ENCODE measurements around the gene TMEM175.

The TMEM175 gene

DNA sequence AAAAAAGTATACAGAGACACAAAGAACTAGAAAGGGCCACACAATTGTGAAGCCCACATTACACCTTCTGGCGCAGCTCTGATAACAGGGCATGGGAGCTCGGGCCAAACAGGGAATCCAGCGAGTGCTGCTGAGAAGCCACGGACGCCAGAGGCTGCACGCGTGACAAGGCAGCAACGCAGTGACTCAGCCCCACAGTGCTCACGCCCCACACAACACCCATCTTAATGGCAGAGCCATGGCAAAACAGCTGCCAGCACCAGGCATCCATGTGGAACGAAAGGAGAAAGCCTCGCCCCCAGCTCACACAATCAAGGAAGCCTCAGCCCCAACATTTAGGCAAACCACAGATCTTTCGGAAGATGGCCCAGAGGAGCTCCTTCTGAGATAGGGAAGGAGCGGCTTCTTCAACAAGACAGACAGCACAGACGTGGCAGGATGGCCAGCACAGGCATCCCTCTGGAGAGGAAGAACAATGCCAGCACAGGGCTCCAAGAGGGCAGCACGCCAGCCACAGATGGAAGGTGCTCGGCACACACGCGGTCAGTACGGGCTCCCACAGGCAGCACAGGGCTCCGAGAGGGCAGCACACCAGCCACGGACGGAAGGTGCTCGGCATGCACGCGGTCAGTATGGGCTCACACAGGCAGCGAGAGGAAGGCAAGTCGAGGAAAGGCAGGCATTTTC is 33.2 kb upstream of the TMEM175 start:
- no peak for DNase-seq (ENCODE audit: low read depth in 1 of 2, low spot score in 1 of 2)

DNA sequence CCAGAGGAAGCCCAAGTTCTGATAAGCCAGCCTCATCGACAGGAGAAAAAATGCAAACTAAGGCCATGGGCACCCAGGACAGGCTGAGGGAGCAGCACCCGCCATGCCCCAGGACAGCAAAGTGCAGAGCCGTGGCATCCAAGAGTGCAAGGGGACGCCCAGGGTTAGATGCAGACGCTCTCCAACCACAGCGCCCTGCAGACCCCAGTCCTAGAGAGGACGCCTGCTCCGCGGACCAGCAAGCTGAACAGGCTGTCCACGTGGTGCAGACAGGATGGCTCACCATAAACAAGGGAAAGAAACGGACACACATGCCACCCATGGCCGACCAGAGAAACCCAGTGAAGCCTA is 32.7 kb upstream of the TMEM175 start:
- DNase-seq (ENCODE audit: low read depth in 1 of 2, low spot score in 1 of 2): no peak

DNA sequence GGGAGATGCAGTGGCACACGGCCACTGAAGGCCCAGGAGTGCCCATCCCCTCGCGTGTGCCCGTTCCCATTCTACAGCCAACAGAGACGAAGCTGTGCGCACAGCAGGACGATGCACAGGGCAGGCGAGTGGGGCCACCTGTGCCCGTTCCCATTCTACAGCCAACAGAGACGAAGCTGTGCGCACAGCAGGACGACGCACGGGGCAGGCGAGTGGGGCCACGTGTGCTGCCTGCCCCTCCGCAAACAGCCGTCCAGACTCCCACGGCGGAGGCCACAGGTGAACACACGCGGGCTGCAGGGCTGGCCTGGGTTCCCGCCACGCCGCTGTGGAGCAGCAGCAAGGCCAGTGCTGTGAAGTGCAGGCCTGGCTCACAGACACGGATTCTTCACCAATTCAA is 32.2 kb upstream of the TMEM175 start:
- DNase-seq (ENCODE audit: low read depth in 1 of 2, low spot score in 1 of 2): no peak

DNA sequence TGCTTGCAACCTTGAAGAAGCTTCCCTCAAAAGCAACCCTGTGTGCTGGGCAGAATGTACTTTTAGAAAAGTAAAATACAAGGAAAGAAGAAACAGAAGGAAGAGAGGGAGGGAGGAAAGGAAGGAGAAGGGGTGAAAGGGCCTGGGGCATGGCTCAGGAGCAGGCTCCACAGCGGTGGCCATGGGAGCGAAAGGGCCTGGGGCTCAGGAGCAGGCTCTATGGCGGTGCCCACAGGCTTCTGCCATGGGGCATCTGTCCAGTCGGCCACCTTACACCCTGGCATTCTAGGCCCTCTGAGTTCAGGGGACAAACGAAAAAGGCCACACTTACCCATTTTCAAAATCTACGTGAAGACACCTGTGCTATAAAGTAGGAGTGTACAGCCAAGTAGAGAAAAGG is 31.5 kb upstream of the TMEM175 start:
- DNase-seq (ENCODE audit: low read depth in 1 of 2, low spot score in 1 of 2): no peak

DNA sequence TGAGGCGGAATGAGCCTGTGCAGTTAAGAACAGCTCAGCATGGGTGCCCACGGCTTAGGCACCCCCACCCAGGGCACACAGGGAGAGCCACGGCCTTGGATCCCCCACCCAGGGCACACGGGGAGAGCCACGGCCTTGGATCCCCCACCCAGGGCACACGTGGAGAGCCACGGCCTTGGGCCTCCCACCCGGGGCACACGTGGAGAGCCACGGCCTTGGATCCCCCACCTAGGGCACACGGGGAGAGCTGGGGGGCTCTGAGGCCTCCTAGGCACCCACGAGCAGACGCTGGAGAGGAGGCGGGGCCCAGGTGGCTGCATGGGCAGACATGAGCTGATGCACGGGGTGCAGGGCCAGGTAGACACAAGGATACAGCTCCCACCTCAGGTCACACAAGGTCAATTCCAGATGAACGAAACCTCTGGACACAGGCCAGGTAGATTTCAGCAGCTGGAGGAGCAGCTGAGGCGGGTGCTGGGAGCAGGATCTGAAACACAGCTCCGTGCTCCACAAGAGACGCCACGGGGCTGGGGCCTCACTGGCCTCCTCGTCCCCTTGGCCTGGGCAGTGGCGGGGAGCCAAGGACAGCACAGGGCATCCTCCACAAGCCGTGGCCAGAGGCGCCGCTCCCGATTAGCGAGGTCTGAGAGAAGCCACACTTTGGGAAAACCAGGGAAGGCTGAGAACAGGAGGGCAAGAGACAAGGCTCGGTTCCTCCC is 30.9 kb upstream of the TMEM175 start:
- no peak for DNase-seq (ENCODE audit: low read depth in 1 of 2, low spot score in 1 of 2)

DNA sequence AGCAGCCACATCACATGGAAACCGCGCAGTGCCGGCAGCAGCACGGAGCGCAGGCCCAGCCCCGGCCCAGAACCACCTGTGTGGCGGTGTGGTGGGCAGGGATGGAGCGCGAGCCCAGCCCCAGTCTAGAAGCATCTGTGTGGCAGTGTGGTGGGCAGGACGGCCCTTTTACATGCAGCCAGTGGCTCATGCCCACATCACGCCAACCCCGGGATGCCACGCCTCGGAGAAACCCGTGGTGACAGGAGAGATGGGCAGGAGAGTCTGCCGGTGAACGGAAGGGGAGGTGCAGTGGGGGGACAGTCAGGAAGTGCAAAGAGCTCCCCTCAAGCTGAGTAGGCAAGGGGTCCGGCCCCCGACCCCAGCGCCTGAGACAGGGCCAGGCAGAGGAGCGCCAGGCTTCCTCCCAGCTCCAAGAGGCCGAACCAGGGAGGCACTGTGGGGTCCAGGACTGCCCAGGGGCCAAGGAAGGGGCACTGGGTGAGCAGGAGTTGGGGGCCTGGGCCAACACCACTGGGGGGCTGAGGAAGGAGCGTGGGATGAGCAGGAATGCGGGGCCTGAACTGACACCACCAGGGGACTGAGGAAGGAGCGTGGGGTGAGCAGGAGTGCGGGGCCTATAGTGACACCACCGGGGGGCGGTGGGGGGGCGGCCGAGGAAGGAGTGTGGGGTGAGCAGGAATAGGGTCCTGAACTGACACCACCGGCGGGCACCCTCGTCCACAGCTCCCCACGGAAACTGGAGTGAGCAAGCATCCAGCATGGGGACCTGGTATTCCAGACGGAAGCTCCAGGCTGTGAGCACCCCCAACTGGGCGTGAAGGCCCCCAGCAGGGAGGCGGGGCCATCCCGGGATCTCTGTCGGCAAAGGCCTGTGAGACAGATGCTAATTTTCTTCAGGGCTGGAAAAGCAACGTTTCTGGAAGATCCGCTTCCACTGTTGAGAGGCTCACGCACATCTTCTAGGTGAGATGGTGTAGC is 28.9 kb upstream of the TMEM175 start:
- DNase-seq (ENCODE audit: low read depth in 1 of 2, low spot score in 1 of 2): no peak

DNA sequence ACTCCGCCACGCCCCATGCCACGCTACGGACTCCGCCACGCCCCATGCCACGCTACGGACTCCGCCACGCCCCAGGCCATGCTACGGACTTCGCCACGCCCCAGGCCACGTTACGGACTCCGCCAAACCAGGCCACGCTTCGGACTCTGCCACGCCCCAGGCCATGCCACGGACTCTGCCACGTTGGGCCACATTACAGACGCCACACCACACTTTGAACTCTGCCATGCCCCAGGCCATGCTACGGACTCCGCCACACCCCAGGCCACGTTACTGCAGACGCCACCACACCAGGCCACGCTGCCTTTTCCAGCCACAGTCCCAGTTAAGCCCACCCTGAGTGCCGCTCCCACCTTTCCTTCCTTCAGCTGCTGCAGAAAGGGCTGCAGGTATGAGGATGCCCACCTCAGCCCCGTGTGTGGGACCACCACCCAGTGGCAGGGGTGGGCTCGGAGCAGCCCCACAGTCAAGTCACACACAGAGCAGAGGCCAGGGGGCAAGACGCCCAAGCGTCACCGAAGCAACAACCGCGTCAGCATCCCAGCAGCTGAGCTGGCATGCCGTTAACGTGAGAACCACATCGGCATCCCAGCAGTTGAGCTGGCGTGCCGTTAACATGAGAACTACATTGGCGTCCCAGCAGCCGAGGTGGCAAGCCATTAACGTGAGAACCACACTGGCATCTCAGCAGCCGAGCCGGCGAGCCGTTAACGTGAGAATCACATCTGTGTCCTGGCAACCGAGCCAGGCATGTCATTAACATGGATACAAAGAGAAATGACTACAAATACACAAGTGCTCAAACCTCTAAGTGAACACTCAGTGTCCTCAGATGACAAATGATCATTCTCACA is 26.5 kb upstream of the TMEM175 start:
- no peak for DNase-seq (ENCODE audit: low read depth in 1 of 2, low spot score in 1 of 2)

DNA sequence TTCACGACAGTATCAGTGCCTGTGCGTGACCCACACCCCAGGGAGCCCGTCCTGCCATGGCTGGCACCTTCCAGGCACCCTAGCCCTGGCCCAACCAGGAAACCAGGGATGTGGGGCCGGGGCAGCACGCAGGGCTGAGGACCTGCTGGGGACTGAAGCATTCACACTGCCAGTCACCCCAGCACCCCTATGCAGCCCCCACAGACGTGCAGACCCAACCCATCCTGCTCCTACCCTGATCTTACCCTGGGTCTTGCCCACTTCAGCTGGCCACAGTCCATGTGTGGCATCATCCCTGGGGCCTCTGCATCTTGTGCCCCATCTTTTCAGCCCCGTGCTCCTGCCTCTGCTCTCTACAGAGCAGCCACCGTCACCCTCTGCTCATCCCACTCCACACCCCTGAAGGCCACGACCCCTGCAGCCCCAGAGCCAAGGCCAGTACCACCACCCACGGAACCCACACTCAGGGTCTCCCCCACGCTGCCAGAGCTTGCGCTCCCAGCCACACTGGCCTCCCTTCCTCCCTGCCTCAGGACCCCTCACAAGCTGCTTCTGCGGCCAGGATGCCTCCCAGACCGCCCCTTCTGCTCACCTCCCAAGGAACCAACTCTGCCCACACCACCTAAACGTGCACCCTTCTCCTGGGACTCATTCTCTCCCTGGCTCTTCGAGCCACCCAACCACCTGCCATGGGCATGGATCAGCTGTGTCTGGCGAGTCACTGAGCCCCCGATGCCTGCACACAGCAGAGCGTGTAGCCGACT is 25.7 kb upstream of the TMEM175 start:
- no peak for DNase-seq (ENCODE audit: low read depth in 1 of 2, low spot score in 1 of 2)

DNA sequence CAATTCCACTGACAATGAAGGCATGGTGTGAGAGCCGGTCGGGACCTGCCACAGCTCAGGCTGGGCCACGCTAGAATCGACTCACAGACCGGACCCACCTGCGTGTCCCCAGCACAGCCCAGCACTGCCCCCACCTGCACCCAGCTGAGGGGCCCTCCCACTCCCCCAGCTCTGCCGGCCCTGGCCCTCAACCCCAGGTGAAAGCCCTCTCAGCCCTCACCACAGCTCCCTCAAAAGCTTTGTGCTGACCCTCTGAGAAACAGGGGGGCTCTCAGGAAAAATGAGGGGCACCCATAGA is 25.2 kb upstream of the TMEM175 start:
- no peak for DNase-seq (ENCODE audit: low read depth in 1 of 2, low spot score in 1 of 2)

DNA sequence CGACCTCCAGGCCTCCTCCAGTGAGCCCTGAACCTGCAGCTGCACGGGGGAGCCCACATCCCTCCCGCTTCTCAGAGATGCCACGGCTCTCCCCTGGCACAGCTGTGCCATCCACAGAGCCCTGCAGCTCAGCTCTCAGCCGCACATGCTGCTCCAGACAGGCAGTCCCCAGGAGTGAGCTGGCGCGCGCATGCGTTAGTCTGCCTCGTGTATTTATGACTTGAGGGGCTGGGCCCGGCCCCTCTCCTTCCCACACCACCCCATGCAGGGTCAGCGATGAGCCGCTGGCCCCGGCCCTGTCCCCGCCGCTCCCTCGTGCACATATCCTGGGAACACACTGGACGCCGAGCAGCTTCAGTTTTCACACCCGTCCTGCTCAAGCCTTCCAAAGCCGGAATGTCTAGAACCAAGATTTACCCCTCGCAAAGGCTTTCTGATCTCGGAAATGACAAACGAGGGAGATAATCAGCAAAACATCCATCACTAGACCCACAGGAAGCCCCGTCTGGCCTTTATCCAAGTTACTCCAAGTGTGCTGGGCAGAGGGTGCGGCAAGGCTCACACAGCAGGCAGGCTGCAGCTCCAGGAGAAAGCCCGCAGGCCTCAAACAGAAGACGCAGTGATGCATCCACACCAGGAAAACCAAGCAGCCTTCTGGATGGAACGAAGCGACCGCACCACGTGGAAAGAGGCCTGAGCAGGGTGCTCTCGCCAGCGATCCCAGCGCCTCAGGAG is 24.4 kb upstream of the TMEM175 start:
- no peak for DNase-seq (ENCODE audit: low read depth in 1 of 2, low spot score in 1 of 2)

DNA sequence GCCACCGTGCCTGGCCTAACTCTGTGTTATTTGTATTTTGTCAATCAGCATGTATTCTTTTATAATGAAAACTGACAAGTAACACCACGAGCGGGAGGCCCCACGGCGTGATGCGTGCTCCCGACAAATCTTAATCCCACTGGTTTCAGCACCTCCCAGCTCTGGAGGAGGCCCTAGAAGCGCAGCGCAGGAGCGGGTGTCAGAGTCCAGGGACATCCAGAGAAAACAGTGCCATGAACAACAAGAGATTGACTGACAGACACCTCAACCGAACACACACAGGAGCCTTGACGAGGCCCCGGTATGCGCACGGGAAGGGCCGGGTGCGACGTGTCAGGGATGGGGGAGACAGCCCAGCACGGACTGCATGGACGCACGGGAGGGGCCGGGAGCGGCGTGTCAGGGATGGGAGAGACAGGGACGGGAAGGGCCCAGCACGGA is 23.1 kb upstream of the TMEM175 start:
- DNase-seq (ENCODE audit: low read depth in 1 of 2, low spot score in 1 of 2): no peak

DNA sequence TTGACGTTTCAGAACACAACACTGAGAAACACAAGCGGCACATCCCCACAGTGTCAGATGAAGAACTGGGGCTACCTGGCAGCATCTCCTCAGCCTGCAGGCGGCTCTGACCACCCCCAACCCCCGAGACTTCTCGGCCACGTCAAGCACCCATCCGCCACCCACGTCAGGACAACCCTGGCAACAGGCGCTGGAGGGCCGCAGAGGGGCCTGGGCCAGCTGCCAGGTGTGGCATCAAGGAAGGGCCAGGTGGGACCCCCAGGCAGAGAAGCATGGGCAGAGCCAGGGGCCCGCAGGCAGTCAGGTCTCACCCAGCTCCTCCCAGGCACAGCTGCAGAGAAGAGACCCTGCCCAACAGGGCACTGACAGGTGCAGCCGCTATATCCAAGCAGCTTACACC is 22.4 kb upstream of the TMEM175 start:
- DNase-seq (ENCODE audit: low read depth in 1 of 2, low spot score in 1 of 2): no peak

DNA sequence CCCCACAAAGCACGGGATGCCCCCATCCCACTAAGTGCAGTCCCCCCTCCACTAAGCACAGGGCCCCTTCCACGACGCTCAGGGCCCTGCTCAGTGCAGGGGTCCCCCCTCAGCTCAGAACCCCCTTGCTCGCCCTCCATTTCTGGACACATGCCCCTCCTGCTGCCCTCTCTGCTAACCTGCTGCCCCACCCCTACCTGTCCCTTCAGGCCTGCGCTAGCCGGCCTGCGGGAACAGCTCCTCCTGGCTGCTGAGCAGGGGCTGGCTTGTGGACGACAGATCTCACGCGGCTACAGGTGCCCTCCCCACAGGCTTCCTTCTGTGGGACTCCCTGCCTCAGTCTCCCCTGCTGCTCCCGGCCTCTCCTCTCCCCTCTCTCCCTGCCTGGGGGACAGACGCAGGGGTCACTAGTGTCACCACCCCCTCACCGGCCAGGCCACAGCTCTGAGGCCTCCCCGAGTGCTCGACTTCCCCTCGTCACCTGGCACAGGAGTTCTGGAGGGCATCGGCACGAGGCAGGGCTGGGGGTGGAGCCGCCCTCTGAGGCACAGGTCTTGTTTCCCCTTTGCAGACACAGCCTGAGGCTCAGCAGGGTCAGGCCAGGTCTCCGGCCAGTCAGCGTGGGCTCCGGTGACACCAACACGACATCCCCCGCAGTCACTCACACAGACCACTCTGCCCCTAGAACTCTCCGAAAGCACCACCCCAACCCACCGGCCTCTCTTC is 21.7 kb upstream of the TMEM175 start:
- no peak for DNase-seq (ENCODE audit: low read depth in 1 of 2, low spot score in 1 of 2)

DNA sequence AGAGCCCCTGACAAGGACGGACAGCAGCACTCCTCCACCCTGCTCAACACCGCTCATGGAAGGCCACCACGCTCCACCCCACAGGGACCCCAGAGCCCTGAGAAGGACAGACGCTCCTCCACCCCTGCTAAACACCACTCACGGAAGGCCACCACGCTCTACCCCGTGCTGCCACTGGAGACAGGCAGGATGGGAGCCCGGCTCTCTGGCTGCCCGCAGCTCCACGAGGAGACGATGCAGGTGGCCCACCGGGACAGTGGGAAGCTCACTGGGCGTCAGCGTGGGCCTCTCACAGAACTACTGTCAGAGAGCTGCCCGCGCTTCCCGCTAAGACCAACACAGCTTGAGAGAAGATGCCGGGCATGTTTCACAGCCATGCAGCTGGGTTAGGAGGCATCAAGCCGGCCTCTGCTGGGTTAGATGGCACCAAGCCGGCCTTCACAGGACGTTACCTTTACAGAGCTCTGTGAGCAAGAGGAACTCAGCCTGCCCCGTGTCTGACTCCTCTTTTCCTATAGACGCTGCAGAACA is 21.0 kb upstream of the TMEM175 start:
- DNase-seq (ENCODE audit: low read depth in 1 of 2, low spot score in 1 of 2): no peak

DNA sequence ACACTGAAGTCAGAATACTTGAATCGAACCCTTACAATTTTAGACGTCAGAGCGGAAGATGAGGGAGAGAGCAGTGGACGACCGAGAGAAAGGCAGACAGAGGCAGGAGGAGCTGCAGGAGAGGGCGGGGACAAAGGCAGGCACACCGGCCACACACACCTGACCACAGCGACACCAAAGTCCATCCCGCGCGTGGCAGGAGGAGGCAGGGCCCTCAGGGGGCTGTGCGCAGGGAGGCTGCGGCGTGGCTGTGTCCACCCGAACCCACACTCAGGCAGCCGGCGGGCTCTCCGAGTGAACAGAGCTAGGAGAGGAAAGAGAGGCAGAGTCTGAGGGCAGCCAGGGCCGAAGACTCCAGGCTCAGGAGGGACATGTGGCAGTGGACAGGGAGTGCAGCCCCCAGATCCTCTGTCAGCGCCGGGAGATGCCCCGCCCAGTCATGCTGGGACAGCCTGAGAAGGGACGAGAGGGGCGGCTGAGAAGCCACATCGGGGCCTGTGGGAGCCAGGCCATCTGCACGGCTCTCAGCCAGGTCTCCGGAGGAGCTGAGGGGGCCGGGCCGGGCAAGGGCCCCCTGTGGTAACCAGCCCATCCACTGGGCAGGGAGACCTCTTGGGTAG is 20.3 kb upstream of the TMEM175 start:
- no peak for DNase-seq (ENCODE audit: low read depth in 1 of 2, low spot score in 1 of 2)

DNA sequence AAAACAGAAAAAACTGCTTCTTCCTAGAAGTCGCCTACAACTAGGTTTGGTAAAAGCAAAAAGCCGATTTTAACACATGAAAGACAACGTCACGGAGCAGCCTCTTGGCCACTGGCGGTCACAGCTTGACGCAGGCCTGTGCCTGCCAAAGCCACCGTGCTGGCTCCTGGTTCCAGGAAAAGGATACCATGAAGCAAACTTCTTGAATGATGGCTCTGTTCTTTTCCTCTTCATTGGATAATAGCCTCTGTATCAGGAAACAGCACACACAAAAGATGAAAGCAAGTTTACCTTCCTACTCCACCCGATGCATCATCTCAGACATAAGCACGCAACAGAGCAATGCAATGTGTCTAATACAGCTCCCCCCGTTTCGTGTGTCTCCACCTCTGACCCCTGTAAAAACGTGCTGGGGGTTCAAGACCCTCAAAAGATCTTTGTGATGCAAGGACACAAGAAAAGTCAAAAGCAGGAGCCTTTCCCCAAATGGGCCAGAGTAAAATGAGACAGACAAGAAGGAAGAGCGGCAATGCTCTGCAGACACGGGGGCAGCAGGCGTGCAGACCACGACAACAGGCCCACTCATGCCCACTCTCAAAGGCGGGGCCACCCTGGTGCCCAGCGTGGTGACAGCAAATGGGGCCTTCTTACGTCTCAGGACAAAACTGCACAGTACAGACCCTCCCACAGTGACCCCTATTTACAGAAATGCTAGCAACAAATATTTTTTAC is 19.5 kb upstream of the TMEM175 start:
- no peak for DNase-seq (ENCODE audit: low read depth in 1 of 2, low spot score in 1 of 2)

DNA sequence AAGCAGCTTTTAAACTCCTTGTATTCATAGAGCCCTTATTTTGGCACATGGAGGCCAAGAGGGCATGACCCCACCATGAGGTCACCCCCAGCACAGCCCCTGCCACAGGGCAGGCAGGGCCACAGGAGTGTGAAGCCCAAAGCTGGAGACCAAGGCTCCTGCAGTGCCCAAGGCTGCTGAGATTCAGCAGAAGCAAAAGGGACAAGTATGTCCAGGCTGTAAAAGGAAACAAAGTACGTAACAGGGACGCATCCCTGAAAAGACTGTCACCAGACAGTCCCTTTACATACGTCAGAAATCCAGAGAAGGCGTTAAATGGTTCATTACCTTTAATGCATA is 19.0 kb upstream of the TMEM175 start:
- no peak for DNase-seq (ENCODE audit: low read depth in 1 of 2, low spot score in 1 of 2)

DNA sequence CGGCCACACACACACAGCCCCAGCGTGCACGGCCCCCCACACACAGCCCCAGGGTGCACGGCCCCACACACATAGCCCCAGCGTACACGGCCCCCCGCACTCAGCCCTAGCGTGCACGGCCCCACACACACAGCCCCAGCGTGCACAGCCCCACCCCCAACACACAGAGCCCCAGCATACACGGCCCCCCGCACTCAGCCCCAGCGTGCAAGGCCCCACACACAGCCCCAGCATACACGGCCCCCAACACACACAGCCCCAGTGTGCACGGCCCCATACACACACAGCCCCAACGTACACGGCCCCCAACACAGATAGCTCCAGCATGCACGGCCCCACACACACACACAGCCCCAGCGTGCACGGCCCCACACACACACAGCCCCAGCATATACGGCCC is 17.7 kb upstream of the TMEM175 start:
- no peak for DNase-seq (ENCODE audit: low read depth in 1 of 2, low spot score in 1 of 2)

All from activated CD4-positive, alpha-beta T cell treated with anti-CD3 and anti-CD28 coated beads, Interleukin-2, amount 50 U/mL, for 24 hours (primary cell).